Activated CD4-positive, alpha-beta memory T cell treated with anti-CD3 and anti-CD28 coated beads for 36 hours (primary cell): Measurements from ENCODE around the gene SPRR1A. TPM values are rescaled to one million over a fixed set of nuclear protein-coding genes. Genes with fewer than 3 reads are reported as not detected.

Source experiments
- CTCF ChIA-PET: fragments of 350-600 bp; sonication (Branson Sonifier 250); formaldehyde crosslinking; loops from one replicate; lab custom pipeline; 2021; ENCODE audit warnings: antibody characterized with exemption, inconsistent platforms; lab: Charles Lee
- POLR2A ChIA-PET: fragments of 350-600 bp; sonication (Branson Sonifier 250); formaldehyde crosslinking; loops from one replicate; lab custom pipeline; 2021; ENCODE audit warnings: antibody characterized with exemption; lab: Charles Lee
- DNase-seq: peaks from one replicate; pipeline ENCODE4 v3.0.0-alpha.2; 2020
- H3K27ac Mint-ChIP-seq: one replicate; pipeline ENCODE4 v1.8.0; 2021; ENCODE audit warnings: mixed read lengths
- H3K27me3 Mint-ChIP-seq: one replicate; pipeline ENCODE4 v1.8.0; 2021; ENCODE audit warnings: mixed read lengths
- H3K36me3 Mint-ChIP-seq: one replicate; pipeline ENCODE4 v1.8.0; 2021; ENCODE audit warnings: mixed read lengths
- H3K4me1 Mint-ChIP-seq: one replicate; pipeline ENCODE4 v1.8.0; 2021; ENCODE audit warnings: low read depth, mixed read lengths
- H3K4me3 Mint-ChIP-seq: one replicate; pipeline ENCODE4 v1.8.0; 2021; ENCODE audit warnings: mild to moderate bottlenecking, mixed read lengths
- H3K9me3 Mint-ChIP-seq: one replicate; pipeline ENCODE4 v1.8.0; 2021; ENCODE audit warnings: mixed read lengths
- intact Hi-C: fragments of 100-400 bp; cut with micrococcal nuclease; formaldehyde crosslinking; loops from one replicate; pipeline ENCODE4 v1.15.1; 2023
- total RNA-seq, 2 experiments: library from RNA; stranded (reverse); gene quantifications; one replicate each; pipeline ENCODE4 v1.2.3, GENCODE V29; 2021

The SPRR1A gene
- total RNA-seq, 2 experiments from 2014 or later = not detected

DNA sequence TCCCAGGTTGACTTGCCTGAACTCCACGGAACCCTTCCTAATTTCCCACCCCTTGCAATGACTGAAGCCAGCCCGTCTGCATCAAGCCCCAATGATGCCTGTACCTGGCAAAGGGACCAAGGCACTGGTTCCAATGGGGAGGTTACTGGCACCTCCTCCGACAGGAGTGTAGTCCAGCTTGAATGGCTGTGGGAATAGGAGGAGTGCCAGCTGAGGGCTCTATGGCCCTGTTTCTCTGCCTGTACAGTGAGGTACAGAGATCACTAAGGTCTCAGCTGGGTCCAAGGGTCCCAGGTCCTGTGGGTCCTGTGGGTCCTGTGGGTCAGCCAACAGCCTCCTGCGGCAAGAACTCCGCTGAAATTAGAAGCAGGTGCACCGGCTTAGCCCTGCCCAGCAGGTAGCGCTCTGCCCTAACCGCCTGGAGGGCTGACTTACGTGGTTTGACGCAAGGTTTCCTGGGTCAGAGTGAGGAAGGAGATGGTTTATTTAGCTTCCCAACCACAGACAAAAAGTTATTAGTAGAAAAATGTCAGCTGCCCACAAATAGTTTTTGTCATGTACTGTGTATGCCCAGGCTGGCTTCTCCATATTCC lies 23.3 kb upstream of the SPRR1A start:
- Mint-ChIP-seq H3K27ac (no peak overlapping the region), H3K27me3 (peaks cover 7% of the 10 kb centered on the region), H3K4me3 (no peak overlapping the region), H3K36me3 (no peaks in the 10 kb centered on the region), H3K4me1 (no peaks in the 10 kb centered on the region), H3K9me3 (no peaks in the 10 kb centered on the region)
- intact Hi-C loops = no loop called here
- POLR2A ChIA-PET = no interaction called here
- CTCF ChIA-PET = no interaction called here
- DNase-seq = no peak

DNA sequence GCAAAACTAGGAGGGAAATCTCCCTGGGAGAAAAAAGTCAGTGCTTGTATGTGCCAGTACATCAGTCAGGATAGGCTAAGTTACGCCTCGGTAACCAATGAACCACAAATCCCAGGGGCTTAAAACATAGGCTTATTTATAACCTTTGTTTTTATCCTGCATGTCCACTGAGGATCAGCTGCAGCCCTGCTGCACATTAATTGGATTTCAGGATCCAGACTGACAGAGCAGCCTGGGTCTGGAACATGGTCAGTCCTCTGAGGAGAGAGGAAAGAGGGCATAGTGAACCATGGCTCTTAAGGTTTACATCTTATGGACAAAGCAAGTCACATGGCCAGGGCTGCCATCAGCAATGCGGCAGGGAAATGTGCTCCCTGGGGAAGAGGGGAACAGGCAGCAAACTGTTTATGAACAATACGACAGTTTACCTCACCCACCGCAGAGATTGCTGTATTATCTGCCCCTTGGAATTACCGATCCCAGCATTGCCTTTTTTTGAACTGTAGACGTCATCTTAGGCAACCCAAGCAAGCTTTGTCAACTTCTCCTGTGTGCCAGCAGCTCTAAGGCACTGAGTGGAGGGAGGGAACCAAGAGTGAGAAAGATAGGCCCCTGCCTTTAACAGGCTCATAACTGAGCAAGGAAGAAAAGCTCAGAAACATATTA lies 22.5 kb upstream of the SPRR1A start:
- Mint-ChIP-seq H3K36me3 (no peaks in the 10 kb centered on the region), H3K27me3 (peaks cover 7% of the 10 kb centered on the region), H3K9me3 (no peaks in the 10 kb centered on the region), H3K4me1 (no peaks in the 10 kb centered on the region), H3K27ac (no peak overlapping the region), H3K4me3 (no peak overlapping the region)
- DNase-seq = no peak
- ChIA-PET POLR2A (no interaction called here), CTCF (no interaction called here)
- intact Hi-C loops = no loop called here

DNA sequence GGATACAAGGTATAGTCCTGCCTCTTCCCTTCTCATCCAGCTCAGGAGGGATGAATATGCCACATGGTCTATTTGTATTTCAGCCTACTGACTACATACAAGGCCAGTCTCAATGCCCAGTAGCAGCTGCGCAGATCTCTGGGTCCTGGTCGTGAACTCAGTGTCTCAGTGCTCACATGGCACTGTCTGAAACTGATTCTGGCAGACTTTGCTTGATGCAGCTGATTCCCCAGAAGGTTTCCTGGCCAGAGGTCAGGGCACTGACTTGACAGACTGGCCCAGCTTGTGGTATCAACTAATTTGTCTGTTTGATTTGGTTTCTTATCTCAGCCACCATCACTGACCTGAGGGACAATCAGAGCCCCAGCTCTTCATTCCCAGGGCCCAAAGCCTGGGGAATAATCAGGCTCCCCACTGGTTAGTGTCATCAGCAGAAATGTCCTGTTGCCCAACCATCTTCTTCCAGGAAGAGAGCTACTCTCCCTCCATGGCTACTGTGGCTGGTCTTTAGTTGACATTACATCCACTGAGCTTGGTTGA lies 20.9 kb upstream of the SPRR1A start:
- intact Hi-C loops = no loop called here
- Mint-ChIP-seq H3K27me3 (peaks cover 10% of the 10 kb centered on the region), H3K4me1 (no peaks in the 10 kb centered on the region), H3K9me3 (no peaks in the 10 kb centered on the region), H3K4me3 (no peak overlapping the region), H3K36me3 (no peaks in the 10 kb centered on the region), H3K27ac (no peak overlapping the region)
- no peak for DNase-seq
- POLR2A ChIA-PET = no interaction called here
- CTCF ChIA-PET = no interaction called here

DNA sequence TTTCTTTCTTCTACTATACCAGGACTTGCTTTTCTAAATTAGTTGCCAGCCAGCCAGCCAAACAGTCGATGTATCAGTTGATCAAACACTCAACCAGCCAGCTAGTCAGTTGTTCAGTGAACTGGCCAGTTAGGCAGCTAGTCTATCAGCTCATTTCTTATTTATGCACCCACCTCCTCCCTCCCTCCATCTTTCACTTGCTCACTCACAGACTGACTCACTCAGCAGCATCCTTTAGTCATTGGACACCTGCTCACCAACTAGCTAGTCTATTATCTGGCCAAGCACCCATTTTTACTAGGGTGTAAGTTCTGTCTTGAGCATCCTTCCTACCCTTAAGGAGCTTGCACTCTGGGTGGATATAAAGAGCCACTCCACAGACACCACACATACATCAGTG lies 19.3 kb upstream of the SPRR1A start:
- POLR2A ChIA-PET = no interaction called here
- H3K9me3 Mint-ChIP-seq = no peaks in the 10 kb centered on the region

DNA sequence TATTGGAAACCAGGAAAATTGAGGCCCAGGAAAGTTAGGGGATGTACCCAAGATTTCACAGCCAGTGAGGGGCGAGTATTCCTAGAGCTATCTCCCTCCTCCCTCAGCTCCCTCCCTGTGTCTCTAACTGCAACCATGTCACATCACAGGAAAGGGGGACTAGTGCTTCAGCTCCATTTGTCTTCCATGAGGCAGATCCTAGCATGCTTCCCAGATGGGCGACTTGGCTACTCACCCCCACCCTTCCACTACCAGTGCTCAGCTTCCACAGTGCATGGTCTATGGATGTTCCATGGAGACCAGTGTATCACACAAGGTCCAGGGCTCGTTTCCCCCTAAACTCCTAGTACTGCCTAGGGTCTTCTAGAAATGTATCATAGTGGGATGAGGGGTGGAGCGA lies 18.0 kb upstream of the SPRR1A start:
- no peaks in the 10 kb centered on the region for H3K9me3 Mint-ChIP-seq
- intact Hi-C loops = no loop called here
- POLR2A ChIA-PET = no interaction called here
- H3K4me1 Mint-ChIP-seq = no peaks in the 10 kb centered on the region
- no peak overlapping the region for H3K4me3 Mint-ChIP-seq
- CTCF ChIA-PET = no interaction called here
- H3K27ac Mint-ChIP-seq = no peak overlapping the region
- peaks cover 7% of the 10 kb centered on the region for H3K27me3 Mint-ChIP-seq
- no peaks in the 10 kb centered on the region for H3K36me3 Mint-ChIP-seq
- DNase-seq = no peak

More for the DNA sequence above, 19.3 kb upstream of the SPRR1A start:
- Mint-ChIP-seq H3K27me3 (peaks cover 7% of the 10 kb centered on the region), H3K4me3 (no peak overlapping the region), H3K4me1 (no peaks in the 10 kb centered on the region), H3K27ac (no peak overlapping the region), H3K36me3 (no peaks in the 10 kb centered on the region)
- intact Hi-C loops = no loop called here
- CTCF ChIA-PET = no interaction called here
- no peak for DNase-seq

DNA sequence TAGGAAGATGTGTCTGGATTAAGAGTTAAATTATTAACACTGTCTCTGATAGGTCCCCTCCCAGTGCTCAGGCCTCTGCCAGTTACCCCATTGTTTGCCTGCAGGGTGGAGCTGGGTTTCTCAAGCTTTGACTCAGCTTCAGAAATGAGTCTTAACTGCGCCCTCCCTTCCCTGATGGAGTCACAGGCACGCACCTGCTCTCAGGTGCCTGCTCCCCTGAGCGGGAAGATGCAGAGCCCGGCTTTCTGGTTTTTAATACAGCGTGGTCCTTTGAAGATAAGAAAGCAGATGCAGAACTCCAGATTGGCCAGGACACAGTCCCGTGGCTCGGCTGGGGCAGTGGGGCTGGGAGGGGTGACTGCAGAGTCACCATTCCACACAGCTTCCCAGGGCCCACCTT lies 16.7 kb upstream of the SPRR1A start:
- Mint-ChIP-seq H3K4me1 (no peaks in the 10 kb centered on the region), H3K27me3 (peaks cover 9% of the 10 kb centered on the region), H3K36me3 (no peaks in the 10 kb centered on the region), H3K4me3 (no peak overlapping the region), H3K9me3 (no peaks in the 10 kb centered on the region), H3K27ac (no peak overlapping the region)
- DNase-seq = peak; percentile 17
- CTCF ChIA-PET = no interaction called here
- POLR2A ChIA-PET = no interaction called here
- intact Hi-C loops = no loop called here

DNA sequence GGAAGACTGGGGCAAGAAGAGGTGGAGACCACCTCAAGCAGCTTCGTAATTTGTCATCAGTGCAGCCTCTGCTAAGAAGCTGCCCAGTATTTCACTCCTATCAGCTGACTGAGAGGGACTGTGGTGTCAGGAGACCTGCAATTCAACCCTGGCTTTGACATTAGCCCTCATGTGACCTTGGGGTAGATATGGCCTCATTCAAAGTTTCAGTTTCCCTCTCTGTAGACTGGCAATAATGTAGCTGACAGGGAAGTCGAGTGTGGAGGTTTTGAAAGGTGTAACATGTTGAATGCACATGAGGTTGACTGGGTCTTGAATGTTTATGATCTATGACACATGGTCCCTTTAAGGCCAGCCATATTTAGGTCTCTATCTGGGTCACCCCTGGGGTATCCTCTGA lies 15.6 kb upstream of the SPRR1A start:
- Mint-ChIP-seq H3K27ac (no peak overlapping the region), H3K9me3 (no peaks in the 10 kb centered on the region), H3K4me3 (no peak overlapping the region), H3K27me3 (peaks cover 12% of the 10 kb centered on the region), H3K36me3 (no peaks in the 10 kb centered on the region), H3K4me1 (no peaks in the 10 kb centered on the region)
- ChIA-PET CTCF (no interaction called here), POLR2A (no interaction called here)
- no peak for DNase-seq
- intact Hi-C loops = no loop called here

DNA sequence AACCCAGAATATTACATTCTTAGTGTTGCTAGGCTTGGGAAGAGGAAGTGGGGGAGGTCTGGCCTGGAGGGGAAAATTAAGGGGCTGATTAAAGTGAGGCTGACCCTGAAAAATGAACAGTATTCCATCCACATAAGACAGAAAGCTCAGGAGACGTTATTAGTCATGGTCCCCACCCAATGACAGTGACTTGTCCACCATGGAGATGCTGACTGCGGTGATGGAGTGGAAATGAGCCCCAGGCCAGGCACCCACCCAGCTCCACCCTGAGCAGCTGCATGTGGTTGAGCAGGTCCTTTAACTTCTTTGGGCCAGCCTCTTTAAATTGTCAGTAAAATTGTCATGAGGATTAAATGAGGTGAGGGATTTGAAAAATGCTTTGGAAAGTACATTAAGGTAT lies 14.8 kb upstream of the SPRR1A start:
- H3K27me3 Mint-ChIP-seq = peaks cover 12% of the 10 kb centered on the region
- no peak for DNase-seq
- H3K36me3 Mint-ChIP-seq = no peaks in the 10 kb centered on the region
- H3K4me1 Mint-ChIP-seq = no peaks in the 10 kb centered on the region
- ChIA-PET POLR2A (no interaction called here), CTCF (no interaction called here)
- no peak overlapping the region for H3K4me3 Mint-ChIP-seq
- intact Hi-C loops = no loop called here
- H3K27ac Mint-ChIP-seq = no peak overlapping the region
- no peaks in the 10 kb centered on the region for H3K9me3 Mint-ChIP-seq

DNA sequence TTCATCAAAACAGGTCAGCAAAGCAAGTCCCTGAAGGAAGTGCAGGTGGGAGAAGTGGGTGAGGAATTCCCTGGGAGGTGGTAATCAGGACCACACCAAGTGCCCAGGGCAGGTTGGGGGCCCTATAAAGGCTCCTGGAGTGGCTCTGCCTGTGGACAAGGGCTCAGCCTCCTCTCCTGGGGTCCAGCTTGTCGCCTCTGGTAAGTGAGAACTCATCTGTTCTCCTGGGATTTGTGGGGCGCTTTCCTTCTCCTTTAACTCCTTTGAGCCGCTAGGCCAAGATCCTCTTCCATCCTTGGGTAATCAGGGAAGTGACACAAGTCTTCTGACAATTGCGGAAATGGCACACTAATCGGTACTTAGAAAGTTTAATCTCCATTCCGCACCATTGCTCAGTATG lies 13.4 kb upstream of the SPRR1A start, which contains the start of gene SPRR4:
Gene SPRR4 (plus strand): TSS at position 154 of the 400 bp plus-strand sequence. CDS start 1,243 bp downstream, outside the sequence.
- peaks cover 10% of the 10 kb centered on the region for H3K27me3 Mint-ChIP-seq
- H3K4me3 Mint-ChIP-seq = no peak within 1 kb of the TSS
- no peaks in the 10 kb centered on the region for H3K4me1 Mint-ChIP-seq
- H3K27ac Mint-ChIP-seq = no peak within 1 kb of the TSS
- intact Hi-C loops = no loop called here
- ChIA-PET CTCF (no interaction called here), POLR2A (no interaction called here)
- no peaks in the 10 kb centered on the region for H3K9me3 Mint-ChIP-seq
- H3K36me3 Mint-ChIP-seq = no peaks in the 10 kb centered on the region
- no peak for DNase-seq

DNA sequence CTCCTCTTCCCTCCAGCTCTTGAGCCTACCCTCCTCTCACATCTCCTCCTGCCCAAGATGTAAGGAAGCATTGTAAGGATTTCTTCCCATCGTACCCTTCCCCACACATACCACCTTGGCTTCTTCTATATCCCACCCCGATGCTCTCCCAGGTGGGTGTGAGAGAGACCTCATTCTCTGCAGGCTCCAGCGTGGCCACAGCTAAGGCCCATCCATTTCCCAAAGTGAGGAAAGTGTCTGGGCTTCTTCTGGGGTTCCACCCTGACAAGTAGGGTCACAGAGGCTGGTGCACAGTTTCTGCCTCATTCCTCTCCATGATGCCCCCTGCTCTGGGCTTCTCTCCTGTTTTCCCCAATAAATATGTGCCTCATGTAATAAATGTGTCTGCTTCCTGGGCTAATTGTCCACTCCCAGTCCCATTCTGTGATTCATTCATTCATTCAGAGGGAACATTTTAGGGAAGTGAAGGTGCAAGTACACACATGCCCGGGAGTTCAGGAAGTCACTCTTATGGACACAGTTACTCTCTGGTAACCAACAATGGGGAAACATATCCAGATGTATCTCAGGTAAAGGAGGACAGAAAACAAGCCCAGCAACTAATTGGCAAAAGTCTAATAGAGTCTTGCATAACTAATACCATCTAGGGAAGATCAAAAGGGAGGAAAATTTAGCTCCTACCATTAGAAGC lies 11.5 kb upstream of the SPRR1A start:
- intact Hi-C loops = no loop called here
- no peak for DNase-seq
- Mint-ChIP-seq H3K27me3 (peaks cover 9% of the 10 kb centered on the region), H3K4me1 (no peaks in the 10 kb centered on the region), H3K4me3 (no peak overlapping the region), H3K9me3 (no peaks in the 10 kb centered on the region), H3K27ac (no peak overlapping the region), H3K36me3 (no peaks in the 10 kb centered on the region)
- CTCF ChIA-PET = no interaction called here
- POLR2A ChIA-PET = no interaction called here

DNA sequence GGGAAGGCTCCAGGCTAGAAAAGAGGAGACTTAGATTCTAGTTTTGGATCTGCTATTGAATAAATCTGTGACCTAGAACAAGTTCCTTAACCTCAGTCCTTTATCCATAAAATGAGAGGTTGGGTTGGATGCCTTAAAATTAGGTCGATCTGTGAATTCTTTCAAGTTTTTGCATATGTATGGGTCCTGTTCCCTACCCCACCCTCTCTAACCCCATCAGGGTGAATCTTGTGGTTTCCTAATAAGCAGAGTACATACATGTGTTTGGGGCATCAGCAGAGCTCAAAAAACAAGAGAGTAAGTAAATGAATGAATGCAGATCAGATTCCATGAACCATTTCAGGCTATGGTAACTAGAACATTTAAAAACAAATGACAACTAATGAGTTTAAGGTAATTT lies 7.2 kb upstream of the SPRR1A start:
- Mint-ChIP-seq H3K27me3 (peaks cover 20% of the 10 kb centered on the region), H3K9me3 (no peaks in the 10 kb centered on the region), H3K4me3 (no peak overlapping the region), H3K27ac (no peak overlapping the region), H3K36me3 (no peaks in the 10 kb centered on the region), H3K4me1 (no peaks in the 10 kb centered on the region)
- no peak for DNase-seq
- ChIA-PET CTCF (no interaction called here), POLR2A (no interaction called here)
- intact Hi-C loops = no loop called here

DNA sequence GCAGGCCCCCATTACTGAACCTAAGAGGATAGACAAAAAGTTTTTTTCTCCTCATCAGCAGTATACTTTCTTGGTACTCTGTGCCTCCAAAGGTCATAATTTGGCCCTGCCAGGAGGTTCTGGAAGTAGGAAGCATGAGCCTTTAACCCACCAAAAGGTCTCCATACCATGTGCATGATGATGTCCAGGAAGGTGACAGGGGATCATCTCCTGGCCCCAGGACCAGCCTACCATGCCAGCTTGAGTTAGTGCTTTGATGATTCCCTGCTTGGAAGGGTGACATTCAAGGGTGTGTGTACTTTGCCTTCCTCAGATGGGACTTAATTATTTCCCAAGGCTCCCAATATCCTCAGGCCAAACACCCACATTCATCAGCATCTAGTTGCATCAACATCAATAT lies 6.3 kb upstream of the SPRR1A start:
- DNase-seq = no peak
- H3K4me1 Mint-ChIP-seq = no peaks in the 10 kb centered on the region
- no peaks in the 10 kb centered on the region for H3K36me3 Mint-ChIP-seq
- H3K27me3 Mint-ChIP-seq = peaks cover 20% of the 10 kb centered on the region
- H3K27ac Mint-ChIP-seq = no peak overlapping the region
- H3K4me3 Mint-ChIP-seq = no peak overlapping the region
- ChIA-PET POLR2A (no interaction called here), CTCF (no interaction called here)
- no peaks in the 10 kb centered on the region for H3K9me3 Mint-ChIP-seq
- intact Hi-C loops = no loop called here
